HEK293 (cell line): ENCODE data around the gene WNT2.
A peak's percentile ranks its signal among the peaks of the same experiment; 100 is the strongest.

Source experiments
- CTCF ChIA-PET: fragments of 350-600 bp; formaldehyde crosslinking; extraction: SDS; loops from one replicate; lab custom pipeline; 2021; ENCODE audit warnings: antibody characterized with exemption; lab: Yijun Ruan, JAX
- POLR2A ChIA-PET: fragments of 300-600 bp; formaldehyde crosslinking; extraction: SDS; loops from one replicate; lab custom pipeline; 2020; ENCODE audit warnings: antibody characterized with exemption, inconsistent platforms; lab: Yijun Ruan, JAX
- H3K27ac ChIP-seq: fragments of 200-500 bp; sonication (Bioruptor generic); 2 replicates; pipeline ENCODE4 v1.5.1; 2014; ENCODE audit warnings: low read depth, low read length, control low read depth, inconsistent platforms; ENCODE audit errors: extremely low read depth
- H3K36me3 ChIP-seq, 2 experiments: fragments of 200-500 bp in 1 of 2; sonication (Bioruptor generic) in 1 of 2; 1 replicate in 1 of 2; 2 replicates in 1 of 2; pipeline ENCODE4 v1.5.1; 2014 to 2017; ENCODE audit warnings: inconsistent platforms in 2 of 2, low read length in 2 of 2; ENCODE audit not compliant: control insufficient read depth in 2 of 2, insufficient read depth in 1 of 2
- H3K4me1 ChIP-seq: fragments of 200-500 bp; sonication (Bioruptor generic); 2 replicates; pipeline ENCODE4 v1.5.1; 2014; ENCODE audit warnings: mild to moderate bottlenecking, low read length, inconsistent platforms; ENCODE audit not compliant: control insufficient read depth, insufficient read depth
- H3K4me3 ChIP-seq: 2 replicates; pipeline ENCODE4 v1.5.1; 2011; ENCODE audit warnings: low read depth, mild to moderate bottlenecking, control low read depth, low read length, moderate library complexity
- H3K9me3 ChIP-seq: fragments of 200-500 bp; sonication (Bioruptor generic); 2 replicates; pipeline ENCODE4 v1.5.1; 2014; ENCODE audit warnings: low read depth, low read length, inconsistent platforms; ENCODE audit not compliant: control insufficient read depth, insufficient read depth
- BCL6B ChIP-seq: fragments of 450-650 bp; formaldehyde crosslinking; IDR thresholded peaks from 2 replicates; pipeline ENCODE4 v1.5.1; 2017; ENCODE audit warnings: missing biosample characterization, missing genetic modification characterization
- SCRT2 ChIP-seq: fragments of 450-650 bp; formaldehyde crosslinking; IDR thresholded peaks from 2 replicates; pipeline ENCODE4 v1.5.1; 2016; ENCODE audit warnings: missing biosample characterization, missing genetic modification characterization
- ZBTB7A ChIP-seq: fragments of 450-650 bp; formaldehyde crosslinking; IDR thresholded peaks from 2 replicates; pipeline ENCODE4 v1.5.1; 2016; ENCODE audit warnings: low read depth, missing biosample characterization, missing genetic modification characterization
- ZNF10 ChIP-seq: fragments of 450-650 bp; formaldehyde crosslinking; IDR thresholded peaks from 2 replicates; pipeline ENCODE4 v1.5.1; 2017; ENCODE audit warnings: missing biosample characterization, missing genetic modification characterization
- ZNF133 ChIP-seq: fragments of 450-650 bp; formaldehyde crosslinking; IDR thresholded peaks from 2 replicates; pipeline ENCODE4 v1.5.1; 2016; ENCODE audit warnings: missing biosample characterization, missing genetic modification characterization
- ZNF138 ChIP-seq: fragments of 450-650 bp; formaldehyde crosslinking; IDR thresholded peaks from 2 replicates; pipeline ENCODE4 v1.5.1; 2016; ENCODE audit warnings: missing biosample characterization, missing genetic modification characterization, borderline replicate concordance
- ZNF16 ChIP-seq: fragments of 450-650 bp; formaldehyde crosslinking; IDR thresholded peaks from 2 replicates; pipeline ENCODE4 v1.5.1; 2016; ENCODE audit warnings: low read depth, missing biosample characterization, missing genetic modification characterization
- ZNF184 ChIP-seq: fragments of 450-650 bp; IDR thresholded peaks from 2 replicates; pipeline ENCODE4 v1.5.1; 2018; ENCODE audit warnings: missing biosample characterization, mild to moderate bottlenecking, missing genetic modification characterization
- ZNF19 ChIP-seq: fragments of 450-650 bp; formaldehyde crosslinking; IDR thresholded peaks from 2 replicates; pipeline ENCODE4; 2016; ENCODE audit warnings: missing biosample characterization, missing genetic modification characterization, low read depth
- ZNF350 ChIP-seq: fragments of 450-650 bp; formaldehyde crosslinking; IDR thresholded peaks from 2 replicates; pipeline ENCODE4 v1.5.0; 2017; ENCODE audit warnings: missing biosample characterization, mild to moderate bottlenecking, missing genetic modification characterization
- ZNF37A ChIP-seq: fragments of 450-650 bp; IDR thresholded peaks from 2 replicates; pipeline ENCODE4 v1.5.1; 2018; ENCODE audit warnings: missing biosample characterization, missing genetic modification characterization
- ZNF621 ChIP-seq: fragments of 450-650 bp; formaldehyde crosslinking; IDR thresholded peaks from 2 replicates; pipeline ENCODE4 v1.5.1; 2017; ENCODE audit warnings: missing biosample characterization, missing genetic modification characterization
- ZNF645 ChIP-seq: fragments of 450-650 bp; formaldehyde crosslinking; IDR thresholded peaks from 2 replicates; pipeline ENCODE4; 2016; ENCODE audit warnings: missing biosample characterization, missing genetic modification characterization
- ZNF670 ChIP-seq: fragments of 450-650 bp; formaldehyde crosslinking; IDR thresholded peaks from 2 replicates; pipeline ENCODE4 v1.5.1; 2016; ENCODE audit warnings: missing biosample characterization, missing genetic modification characterization, low read depth
- ZNF692 ChIP-seq: fragments of 450-650 bp; formaldehyde crosslinking; IDR thresholded peaks from 2 replicates; pipeline ENCODE4 v1.5.1; 2016; ENCODE audit warnings: missing biosample characterization, missing genetic modification characterization
- ZSCAN5A ChIP-seq: fragments of 450-650 bp; formaldehyde crosslinking; IDR thresholded peaks from 2 replicates; pipeline ENCODE4 v1.5.1; 2016; ENCODE audit warnings: missing biosample characterization, missing genetic modification characterization
- TF ChIP-seq, protein P1 (sequence below): fragments of 450-650 bp; formaldehyde crosslinking; IDR thresholded peaks from 2 replicates; pipeline ENCODE4 v1.5.1; 2016; ENCODE audit warnings: missing biosample characterization, missing genetic modification characterization
- TF ChIP-seq, protein P2 (sequence below): fragments of 450-650 bp; IDR thresholded peaks from 2 replicates; pipeline ENCODE4 v1.5.1; 2018; ENCODE audit warnings: missing biosample characterization, missing genetic modification characterization
- TF ChIP-seq, protein P3 (sequence below): fragments of 450-650 bp; formaldehyde crosslinking; IDR thresholded peaks from 2 replicates; pipeline ENCODE4 v1.5.1; 2016; ENCODE audit warnings: missing biosample characterization, missing genetic modification characterization

Gene WNT2

GRCh38 chr7:117241088-117241487 is 81.8 kb downstream of the WNT2 start:
- no peaks in the 10 kb centered on the region for H3K4me1 ChIP-seq
- H3K9me3 ChIP-seq = no peaks in the 10 kb centered on the region
- POLR2A ChIA-PET = no interaction called here
- no peaks in the 10 kb centered on the region for H3K36me3 ChIP-seq
- H3K27ac ChIP-seq = no peak overlapping the region
- CTCF ChIA-PET = no interaction called here
- TF ChIP-seq ZNF138 (no peak), ZNF37A (no peak), ZNF184 (tag by site-specific recombination) (no peak), ZNF670 (tag by site-specific recombination) (no peak), SCRT2 (tag by site-specific recombination) (no peak), ZNF645 (tag by site-specific recombination) (no peak), ZBTB7A (tag by site-specific recombination) (no peak), ZNF19 (tag by site-specific recombination) (no peak), ZNF350 (tag by site-specific recombination) (no peak), ZNF621 (tag by site-specific recombination) (no peak), ZNF10 (no peak), BCL6B (tag by site-specific recombination) (no peak), ZNF692 (tag by site-specific recombination) (no peak), ZNF16 (tag by site-specific recombination) (no peak), ZSCAN5A (no peak)
- TF ChIP-seq, protein P1, sequence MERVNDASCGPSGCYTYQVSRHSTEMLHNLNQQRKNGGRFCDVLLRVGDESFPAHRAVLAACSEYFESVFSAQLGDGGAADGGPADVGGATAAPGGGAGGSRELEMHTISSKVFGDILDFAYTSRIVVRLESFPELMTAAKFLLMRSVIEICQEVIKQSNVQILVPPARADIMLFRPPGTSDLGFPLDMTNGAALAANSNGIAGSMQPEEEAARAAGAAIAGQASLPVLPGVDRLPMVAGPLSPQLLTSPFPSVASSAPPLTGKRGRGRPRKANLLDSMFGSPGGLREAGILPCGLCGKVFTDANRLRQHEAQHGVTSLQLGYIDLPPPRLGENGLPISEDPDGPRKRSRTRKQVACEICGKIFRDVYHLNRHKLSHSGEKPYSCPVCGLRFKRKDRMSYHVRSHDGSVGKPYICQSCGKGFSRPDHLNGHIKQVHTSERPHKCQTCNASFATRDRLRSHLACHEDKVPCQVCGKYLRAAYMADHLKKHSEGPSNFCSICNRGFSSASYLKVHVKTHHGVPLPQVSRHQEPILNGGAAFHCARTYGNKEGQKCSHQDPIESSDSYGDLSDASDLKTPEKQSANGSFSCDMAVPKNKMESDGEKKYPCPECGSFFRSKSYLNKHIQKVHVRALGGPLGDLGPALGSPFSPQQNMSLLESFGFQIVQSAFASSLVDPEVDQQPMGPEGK (tag by site-specific recombination) = no peak
- TF ChIP-seq, protein P2, sequence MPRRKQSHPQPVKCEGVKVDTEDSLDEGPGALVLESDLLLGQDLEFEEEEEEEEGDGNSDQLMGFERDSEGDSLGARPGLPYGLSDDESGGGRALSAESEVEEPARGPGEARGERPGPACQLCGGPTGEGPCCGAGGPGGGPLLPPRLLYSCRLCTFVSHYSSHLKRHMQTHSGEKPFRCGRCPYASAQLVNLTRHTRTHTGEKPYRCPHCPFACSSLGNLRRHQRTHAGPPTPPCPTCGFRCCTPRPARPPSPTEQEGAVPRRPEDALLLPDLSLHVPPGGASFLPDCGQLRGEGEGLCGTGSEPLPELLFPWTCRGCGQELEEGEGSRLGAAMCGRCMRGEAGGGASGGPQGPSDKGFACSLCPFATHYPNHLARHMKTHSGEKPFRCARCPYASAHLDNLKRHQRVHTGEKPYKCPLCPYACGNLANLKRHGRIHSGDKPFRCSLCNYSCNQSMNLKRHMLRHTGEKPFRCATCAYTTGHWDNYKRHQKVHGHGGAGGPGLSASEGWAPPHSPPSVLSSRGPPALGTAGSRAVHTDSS (tag by site-specific recombination) = no peak
- H3K4me3 ChIP-seq = no peak overlapping the region

- CTCF ChIA-PET = interaction anchor here (1.1 kb wide), 1 partner anchor 26 kb away, joined by 4 read pairs; no protein-coding TSS in a partner anchor
- Histone ChIP-seq H3K4me3 (no peak overlapping the region), H3K27ac (no peak overlapping the region)
- POLR2A ChIA-PET = no interaction called here
- TF ChIP-seq, protein P3, sequence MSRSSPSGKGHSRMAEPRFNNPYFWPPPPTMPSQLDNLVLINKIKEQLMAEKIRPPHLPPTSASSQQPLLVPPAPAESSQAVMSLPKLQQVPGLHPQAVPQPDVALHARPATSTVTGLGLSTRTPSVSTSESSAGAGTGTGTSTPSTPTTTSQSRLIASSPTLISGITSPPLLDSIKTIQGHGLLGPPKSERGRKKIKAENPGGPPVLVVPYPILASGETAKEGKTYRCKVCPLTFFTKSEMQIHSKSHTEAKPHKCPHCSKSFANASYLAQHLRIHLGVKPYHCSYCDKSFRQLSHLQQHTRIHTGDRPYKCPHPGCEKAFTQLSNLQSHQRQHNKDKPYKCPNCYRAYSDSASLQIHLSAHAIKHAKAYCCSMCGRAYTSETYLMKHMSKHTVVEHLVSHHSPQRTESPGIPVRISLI (tag by site-specific recombination) = no peak
- peak; percentile 54 for TF ChIP-seq ZNF133 (tag by site-specific recombination)
- TF ChIP-seq, all 188 proteins: peak for 1
- H3K9me3 ChIP-seq = no peaks in the 10 kb centered on the region
- H3K4me1 ChIP-seq = no peaks in the 10 kb centered on the region
- H3K36me3 ChIP-seq = no peaks in the 10 kb centered on the region
These were observed 83.9 kb downstream of the WNT2 start for GRCh38 chr7:117238937-117239336.
